Measurements from ENCODE around the gene ACVR1C. TPM values are rescaled to one million over a fixed set of nuclear protein-coding genes. Genes with fewer than 3 reads are reported as not detected.
"Not testable (repeated sequence)": the region's sequence is repeated elsewhere in the genome, so short reads cannot be mapped to it uniquely, and the experiment has no call there.

Gene ACVR1C
- total RNA-seq, 1 experiment from 2014 or later = 0.04 TPM

DNA sequence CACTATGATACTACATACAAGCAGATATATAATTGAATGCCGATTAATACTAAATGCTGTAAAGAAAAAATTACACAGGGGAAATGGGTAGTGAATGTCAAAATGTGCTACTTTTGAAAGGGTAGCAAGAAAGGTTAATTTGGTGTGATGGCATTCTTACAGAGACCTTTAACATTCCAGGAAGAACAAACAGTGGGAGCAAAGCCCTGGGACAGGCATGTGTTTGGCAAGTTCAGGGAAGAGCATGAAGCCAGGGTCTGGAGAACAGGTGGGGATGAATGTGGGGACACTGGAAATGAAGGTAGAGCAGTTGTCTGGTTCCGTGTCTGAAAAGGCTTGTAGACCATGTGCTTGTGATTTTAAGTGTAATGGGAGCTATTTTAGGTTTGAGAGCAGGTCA, 102.6 kb downstream of the ACVR1C start:
- CTCF ChIA-PET = no interaction called here
- H3K4me1 ChIP-seq (replicated peaks; ENCODE audit: insufficient read depth) = no peaks in the 10 kb centered on the region
- no peaks in the 10 kb centered on the region for H3K79me2 ChIP-seq (ENCODE audit: low read depth)
- BruUV-seq (replicated peaks) = no TSS peak
- no peak overlapping the region for H3K27ac ChIP-seq
- no peaks in the 10 kb centered on the region for H3K9me2 ChIP-seq (ENCODE audit: insufficient read depth)
- no peak for DNase-seq
- POLR2A ChIA-PET (ENCODE audit: unreplicated experiment) = no interaction called here
- no peak overlapping the region for H3K4me2 ChIP-seq
- intact Hi-C loops (cut with micrococcal nuclease; ENCODE audit: unreplicated experiment) = no loop called here
- TF ChIP-seq, protein P1, sequence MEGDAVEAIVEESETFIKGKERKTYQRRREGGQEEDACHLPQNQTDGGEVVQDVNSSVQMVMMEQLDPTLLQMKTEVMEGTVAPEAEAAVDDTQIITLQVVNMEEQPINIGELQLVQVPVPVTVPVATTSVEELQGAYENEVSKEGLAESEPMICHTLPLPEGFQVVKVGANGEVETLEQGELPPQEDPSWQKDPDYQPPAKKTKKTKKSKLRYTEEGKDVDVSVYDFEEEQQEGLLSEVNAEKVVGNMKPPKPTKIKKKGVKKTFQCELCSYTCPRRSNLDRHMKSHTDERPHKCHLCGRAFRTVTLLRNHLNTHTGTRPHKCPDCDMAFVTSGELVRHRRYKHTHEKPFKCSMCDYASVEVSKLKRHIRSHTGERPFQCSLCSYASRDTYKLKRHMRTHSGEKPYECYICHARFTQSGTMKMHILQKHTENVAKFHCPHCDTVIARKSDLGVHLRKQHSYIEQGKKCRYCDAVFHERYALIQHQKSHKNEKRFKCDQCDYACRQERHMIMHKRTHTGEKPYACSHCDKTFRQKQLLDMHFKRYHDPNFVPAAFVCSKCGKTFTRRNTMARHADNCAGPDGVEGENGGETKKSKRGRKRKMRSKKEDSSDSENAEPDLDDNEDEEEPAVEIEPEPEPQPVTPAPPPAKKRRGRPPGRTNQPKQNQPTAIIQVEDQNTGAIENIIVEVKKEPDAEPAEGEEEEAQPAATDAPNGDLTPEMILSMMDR (conservative IDR thresholded peaks at IDR 0.05) = no peak
- TF ChIP-seq EZH2 (IDR thresholded peaks at IDR 0.05; ENCODE audit: low read depth) = no peak
- H3K4me3 ChIP-seq = no peak overlapping the region
- no peaks in the 10 kb centered on the region for H3K27me3 ChIP-seq (ENCODE audit: insufficient read depth, low read depth)
- no peaks in the 10 kb centered on the region for H3K9me3 ChIP-seq (ENCODE audit: insufficient read depth, low read depth)
- no peaks in the 10 kb centered on the region for H4K20me1 ChIP-seq (ENCODE audit: insufficient read depth)
- no peaks in the 10 kb centered on the region for H3K36me3 ChIP-seq (ENCODE audit: low read depth)
- H3F3A ChIP-seq (ENCODE audit: insufficient read depth, low read depth) = no peaks in the 10 kb centered on the region
- H2AFZ ChIP-seq = no peak overlapping the region

DNA sequence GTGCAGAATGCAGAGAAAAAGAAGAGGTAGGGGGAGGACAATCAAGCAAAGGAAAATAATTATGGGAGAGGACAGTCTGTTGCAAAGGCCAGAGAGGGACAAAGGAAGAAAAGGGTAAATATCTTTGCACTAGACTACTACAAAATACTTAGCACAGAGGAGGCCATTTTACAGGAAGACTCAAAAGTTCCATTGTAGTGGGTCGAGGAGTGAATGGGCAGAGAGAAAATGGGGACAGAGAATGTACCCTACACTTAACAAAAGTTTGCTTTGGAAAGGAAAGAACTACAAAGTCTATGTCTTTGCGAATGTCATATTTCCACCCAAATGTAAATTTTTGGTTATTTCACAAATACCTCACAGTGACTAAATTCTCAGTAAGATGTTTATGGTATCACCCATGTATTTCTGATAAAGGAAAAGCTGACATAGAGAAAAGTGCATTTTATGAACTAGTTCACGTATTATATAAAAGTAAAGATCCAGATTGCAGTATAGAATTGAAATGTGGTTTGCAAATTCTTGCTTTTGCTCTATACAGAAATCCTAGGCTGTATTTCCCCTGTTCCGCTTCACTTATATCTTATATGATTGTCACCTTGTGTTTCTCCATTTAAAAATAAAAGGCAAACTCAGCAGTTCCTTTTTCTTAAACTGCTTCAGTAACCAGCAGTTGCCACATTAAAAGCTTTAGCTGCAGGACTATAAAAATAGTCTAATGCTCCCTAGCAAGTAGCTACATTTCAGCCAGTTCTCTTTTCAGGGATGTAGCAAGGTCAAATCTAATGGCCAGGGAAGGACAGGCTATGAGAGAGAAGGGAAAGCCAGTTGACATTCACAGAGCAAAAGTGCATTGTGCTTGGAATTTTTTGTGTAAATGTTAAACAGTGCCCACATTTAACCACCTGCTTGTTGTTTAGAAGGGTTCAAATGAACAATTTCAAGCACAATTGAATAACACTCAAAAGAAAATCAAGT, 105.1 kb downstream of the ACVR1C start:
- H3K36me3 ChIP-seq (ENCODE audit: low read depth) = no peaks in the 10 kb centered on the region
- no peaks in the 10 kb centered on the region for H3K9me2 ChIP-seq (ENCODE audit: insufficient read depth)
- ChIA-PET CTCF (no interaction called here), POLR2A (ENCODE audit: unreplicated experiment) (no interaction called here)
- H3K27ac ChIP-seq = no peak overlapping the region
- H4K20me1 ChIP-seq (ENCODE audit: insufficient read depth) = no peaks in the 10 kb centered on the region
- H3K27me3 ChIP-seq (ENCODE audit: insufficient read depth, low read depth) = no peaks in the 10 kb centered on the region
- H3K79me2 ChIP-seq (ENCODE audit: low read depth) = no peaks in the 10 kb centered on the region
- intact Hi-C loops (cut with micrococcal nuclease; ENCODE audit: unreplicated experiment) = no loop called here
- H3K9me3 ChIP-seq (ENCODE audit: insufficient read depth, low read depth) = no peaks in the 10 kb centered on the region
- no TSS peak for BruUV-seq (replicated peaks)
- no peak overlapping the region for H2AFZ ChIP-seq
- H3K4me1 ChIP-seq (replicated peaks; ENCODE audit: insufficient read depth) = no peaks in the 10 kb centered on the region
- TF ChIP-seq EZH2 (IDR thresholded peaks at IDR 0.05; ENCODE audit: low read depth) = no peak
- TF ChIP-seq, protein P1 (conservative IDR thresholded peaks at IDR 0.05) = no peak
- DNase-seq = no peak
- H3F3A ChIP-seq (ENCODE audit: insufficient read depth, low read depth) = no peaks in the 10 kb centered on the region
- no peak overlapping the region for H3K4me2 ChIP-seq
- no peak overlapping the region for H3K4me3 ChIP-seq

DNA sequence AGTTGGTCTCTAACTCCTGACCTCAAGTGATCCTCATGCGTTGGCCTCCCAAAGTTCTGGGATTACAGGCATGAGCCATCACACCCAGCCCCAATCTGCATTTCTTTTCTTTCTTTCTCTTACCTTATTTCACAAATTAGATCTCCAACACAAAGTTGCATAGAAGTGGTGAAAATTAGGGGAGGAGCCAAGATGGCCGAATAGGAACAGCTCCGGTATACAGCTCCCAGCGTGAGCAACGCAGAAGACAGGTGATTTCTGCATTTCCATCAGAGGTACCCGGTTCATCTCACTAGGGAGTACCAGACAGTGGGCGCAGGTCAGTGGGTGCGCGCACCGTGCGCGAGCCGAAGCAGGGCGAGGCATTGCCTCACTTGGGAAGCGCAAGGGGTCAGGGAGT, 113.7 kb downstream of the ACVR1C start:
- H3K9me3 ChIP-seq (ENCODE audit: insufficient read depth, low read depth); H3K79me2 ChIP-seq (ENCODE audit: low read depth); POLR2A ChIA-PET (ENCODE audit: unreplicated experiment); H3K9me2 ChIP-seq (ENCODE audit: insufficient read depth); H2AFZ ChIP-seq; H3K27me3 ChIP-seq (ENCODE audit: insufficient read depth, low read depth); H3K4me3 ChIP-seq; DNase-seq; H3K36me3 ChIP-seq (ENCODE audit: low read depth); intact Hi-C loops (cut with micrococcal nuclease; ENCODE audit: unreplicated experiment); H3K27ac ChIP-seq; BruUV-seq (replicated peaks); H3K4me1 ChIP-seq (replicated peaks; ENCODE audit: insufficient read depth); H3F3A ChIP-seq (ENCODE audit: insufficient read depth, low read depth); CTCF ChIA-PET; H4K20me1 ChIP-seq (ENCODE audit: insufficient read depth); H3K4me2 ChIP-seq: not testable (repeated sequence)

Measured in PC-9 (cell line).